GM19238 (cell line): ENCODE measurements around the gene GLIS1.

Experiments used
- DNase-seq: peaks from one replicate; pipeline ENCODE4 v3.0.0; 2011; ENCODE audit warnings: low spot score; ENCODE audit not compliant: insufficient read length

The GLIS1 gene

DNA sequence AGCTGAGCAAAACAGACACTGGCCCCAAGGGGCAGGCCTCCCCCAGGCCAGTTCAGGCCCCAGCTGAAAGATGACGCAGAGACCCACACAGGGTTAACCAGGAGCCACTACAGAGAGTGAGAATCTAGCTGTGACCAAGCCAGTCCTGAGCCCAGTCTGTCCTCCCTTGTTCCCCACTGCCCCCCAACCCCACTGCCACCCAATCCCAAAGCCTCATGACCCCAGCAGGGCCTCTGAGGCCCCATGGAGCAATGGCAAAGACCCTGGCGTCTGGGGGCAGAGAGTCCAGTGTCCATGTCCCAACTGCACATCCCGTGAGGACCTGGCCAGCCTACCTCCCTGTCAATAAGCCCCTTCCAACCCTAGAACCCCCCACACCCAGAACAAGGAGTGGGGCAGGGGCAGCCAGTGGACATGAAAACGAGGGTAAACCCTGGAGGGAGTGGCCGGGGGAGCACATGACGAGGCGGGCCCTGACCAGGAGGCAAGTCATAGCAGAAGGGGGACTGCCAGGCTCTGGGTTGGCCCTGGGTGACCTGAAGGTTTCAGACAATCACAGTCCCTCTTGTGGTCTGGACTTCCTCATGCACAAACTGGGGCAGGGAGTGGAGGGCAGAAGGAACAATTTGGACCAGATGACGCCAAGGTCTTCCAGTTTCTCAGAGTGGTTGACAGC, 100.5 kb downstream of the GLIS1 start:
- no peak for DNase-seq

DNA sequence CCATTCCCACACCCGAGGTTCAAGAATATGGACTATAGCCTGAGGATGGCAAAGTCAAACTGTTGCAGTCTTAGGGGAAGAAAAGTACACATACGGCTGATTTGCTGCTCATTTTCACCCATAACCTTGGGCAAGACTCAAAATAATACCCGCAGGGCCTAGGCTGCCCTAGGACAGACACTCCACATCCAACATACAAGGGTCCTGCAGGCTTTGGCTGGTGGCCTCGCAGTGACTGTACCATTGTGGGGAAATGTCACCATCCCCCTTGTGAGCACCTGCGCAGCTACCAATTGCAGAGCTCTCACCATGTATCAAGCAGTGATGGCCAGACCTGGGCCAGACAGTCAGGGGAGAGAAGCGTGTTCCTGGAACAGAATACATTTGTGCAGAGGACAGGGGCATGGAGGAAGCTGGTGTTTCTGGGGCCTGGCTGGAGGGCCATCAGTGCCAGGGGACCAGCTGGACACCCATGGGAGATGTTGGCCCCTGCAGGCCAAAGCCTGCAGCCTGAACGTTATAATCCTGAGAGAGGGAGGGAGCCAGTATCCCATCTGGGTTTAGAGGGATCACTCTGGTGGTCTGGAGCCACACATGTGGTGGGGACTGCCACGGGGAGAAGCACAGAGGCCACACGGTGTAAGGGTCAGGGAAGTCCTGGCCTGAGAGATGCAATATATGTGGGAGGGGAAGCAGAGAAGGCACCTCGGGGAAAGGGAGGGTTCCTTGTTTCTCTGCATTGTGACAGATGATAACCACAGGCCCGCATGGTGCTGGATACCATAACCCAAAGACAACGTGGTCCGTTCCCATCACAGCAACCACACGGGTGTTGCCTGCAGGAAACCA, 101.2 kb downstream of the GLIS1 start:
- no peak for DNase-seq

DNA sequence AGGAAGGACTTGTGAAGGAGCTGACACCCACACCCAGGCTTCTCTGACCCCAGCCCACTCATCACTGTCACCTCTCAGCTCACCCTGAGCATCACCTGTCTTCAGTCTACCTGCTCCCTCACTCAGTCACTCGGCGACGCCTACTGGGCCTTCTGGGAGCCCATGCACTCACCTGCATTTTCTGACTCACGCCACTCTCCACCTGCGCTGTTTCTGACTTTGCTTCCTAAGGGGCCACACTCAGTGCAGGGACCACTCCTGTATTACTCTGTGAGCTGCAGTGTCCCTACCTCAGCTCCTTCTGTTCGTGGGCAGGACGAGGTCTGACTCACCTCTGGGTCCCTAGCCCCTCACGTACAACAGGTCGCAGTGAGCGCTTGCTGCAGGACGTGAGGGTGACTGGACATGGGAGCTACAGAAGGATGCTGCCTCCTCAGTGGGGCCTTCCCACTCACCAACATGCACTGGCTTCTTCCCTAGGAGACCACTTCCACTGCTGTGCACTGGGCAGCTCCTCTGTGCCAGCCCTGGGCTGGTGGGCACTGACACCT, 102.3 kb downstream of the GLIS1 start:
- DNase-seq, result no peak

DNA sequence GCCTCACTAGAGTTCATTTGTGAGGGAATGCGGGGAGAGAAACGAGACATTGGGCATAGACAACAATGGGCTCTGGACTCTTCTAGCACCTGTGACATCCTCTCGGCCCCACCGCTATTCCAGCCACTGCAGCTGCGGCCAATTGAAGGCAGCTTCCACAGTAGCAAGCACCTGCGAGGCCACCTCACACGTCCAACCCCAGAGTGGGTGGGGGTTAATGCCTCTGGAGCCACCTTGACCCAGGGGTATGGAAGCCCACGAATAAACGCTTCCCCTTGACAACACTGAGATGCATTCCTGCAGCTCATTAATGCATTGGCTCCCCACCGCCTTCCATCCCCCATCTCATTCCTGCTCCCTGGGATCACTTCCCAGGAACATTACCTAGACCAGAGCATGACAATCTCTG, 104.4 kb downstream of the GLIS1 start:
- no peak for DNase-seq

DNA sequence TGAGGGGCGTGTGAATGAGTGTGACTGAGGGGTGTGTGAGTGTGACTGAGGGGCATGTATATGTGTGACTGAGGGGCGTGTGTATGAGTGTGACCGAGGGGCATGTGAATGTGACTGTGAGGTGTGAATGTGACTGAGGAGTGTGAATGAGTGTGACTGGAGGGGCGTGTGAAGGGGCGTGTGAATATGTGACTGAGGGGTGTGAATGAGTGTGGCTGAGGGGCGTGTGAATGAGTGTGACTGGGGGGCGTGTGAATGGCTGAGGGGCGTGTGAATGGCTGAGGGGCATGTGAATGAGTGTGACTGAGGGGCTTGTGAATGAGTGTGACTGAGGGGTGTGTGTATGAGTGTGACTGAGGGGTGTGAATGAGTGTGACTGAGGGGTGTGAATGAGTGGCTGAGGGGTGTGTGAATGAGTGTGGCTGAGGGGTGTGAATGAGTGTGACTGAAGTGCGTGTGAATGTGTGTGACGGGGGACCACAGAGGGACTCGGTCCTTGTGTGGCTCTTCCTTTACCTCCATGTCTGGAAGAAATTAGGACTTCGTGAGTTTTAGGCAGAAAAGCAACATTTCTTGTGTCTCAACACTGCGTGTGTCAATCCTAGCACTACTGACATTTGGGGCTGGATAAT, 105.8 kb downstream of the GLIS1 start:
- no peak for DNase-seq

DNA sequence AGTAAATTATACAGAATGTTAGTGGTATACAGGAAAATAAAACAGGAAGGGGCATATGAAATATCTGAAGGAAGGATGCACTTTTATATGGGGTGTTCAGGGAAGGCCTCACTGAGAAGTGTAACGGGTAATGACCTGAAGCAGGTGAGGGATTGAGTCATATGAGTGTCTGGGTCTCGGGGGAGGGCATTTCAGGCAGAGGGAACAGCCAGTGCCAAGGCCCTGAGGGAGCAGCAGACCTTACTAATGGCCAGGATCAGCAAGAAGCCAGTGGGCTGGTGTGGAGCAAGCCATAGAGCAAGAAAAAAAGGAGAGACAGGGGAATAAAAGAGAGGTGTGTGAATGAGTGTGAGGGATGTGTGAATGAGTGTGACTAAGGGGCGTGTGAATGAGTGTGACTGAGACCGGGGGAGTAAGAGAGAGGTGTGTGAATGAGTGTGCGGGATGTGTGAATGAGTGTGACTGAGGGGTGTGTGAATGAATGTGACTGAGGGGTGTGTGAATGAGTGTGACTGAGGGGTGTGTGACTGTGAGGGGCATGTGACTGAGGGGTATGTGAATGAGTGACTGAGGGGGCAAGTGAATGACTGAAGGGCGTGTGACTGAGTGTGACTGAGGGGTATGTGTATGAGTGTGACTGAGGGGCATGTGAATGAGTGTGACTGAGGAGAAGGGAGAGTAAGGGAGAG, 107.2 kb downstream of the GLIS1 start:
- no peak for DNase-seq

DNA sequence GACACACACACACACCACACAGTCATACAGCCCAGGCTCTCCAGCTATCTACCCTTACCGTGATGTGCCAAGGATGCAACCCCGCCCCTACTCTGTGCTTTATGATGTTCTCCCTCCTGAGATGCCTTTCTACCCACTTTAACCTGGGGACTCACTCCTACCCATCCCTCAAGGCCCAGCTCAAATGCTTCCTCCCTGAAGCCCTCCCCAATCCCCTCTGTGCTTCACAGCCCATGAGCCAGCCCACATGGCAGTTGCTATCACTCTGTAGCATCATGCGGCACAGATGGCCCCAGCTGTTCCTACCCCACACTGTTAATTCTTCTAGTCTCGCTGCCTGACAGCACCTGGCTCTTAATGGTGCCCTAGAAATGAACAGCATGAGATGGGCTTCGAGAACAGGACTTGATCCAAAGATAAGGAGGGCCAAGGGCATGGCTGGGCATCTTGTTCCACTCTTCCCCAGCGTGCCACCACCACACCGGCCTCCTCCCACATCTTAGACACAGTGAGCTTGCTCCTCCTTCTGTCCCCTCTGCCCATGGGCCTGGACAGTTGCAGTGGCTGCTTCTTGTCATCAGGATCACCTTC, 109.8 kb downstream of the GLIS1 start:
- DNase-seq, result no peak

DNA sequence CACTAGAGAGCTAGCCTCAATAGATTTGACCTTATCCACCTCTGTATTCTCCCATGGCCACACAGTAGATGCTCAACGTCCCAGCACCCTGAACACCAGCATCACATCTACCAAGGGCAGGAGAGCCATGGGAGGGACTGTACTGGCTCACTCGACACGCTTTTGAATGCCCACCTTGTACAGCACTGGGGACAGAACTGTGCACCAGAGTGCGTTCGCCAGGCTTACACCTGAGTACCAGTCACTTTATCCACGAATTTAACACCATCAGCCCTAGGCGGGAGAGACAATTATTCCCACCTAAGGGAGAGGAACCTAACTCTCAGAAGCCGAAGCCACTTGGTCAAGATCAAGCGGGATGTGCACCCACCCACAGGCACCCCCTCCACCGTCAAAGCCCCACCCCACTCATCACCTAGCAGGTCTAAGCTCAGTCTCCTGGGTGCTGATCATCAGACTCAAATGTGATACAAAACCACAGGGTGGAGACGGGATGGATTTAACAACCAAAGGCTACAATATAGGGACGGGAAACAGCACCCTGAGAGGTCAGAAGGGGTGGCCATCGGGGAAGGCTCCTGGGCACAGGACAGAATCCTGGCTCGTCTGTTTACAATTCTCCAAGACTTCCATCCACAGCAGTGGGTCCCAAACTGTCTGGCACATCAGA, 110.5 kb downstream of the GLIS1 start:
- no peak for DNase-seq

DNA sequence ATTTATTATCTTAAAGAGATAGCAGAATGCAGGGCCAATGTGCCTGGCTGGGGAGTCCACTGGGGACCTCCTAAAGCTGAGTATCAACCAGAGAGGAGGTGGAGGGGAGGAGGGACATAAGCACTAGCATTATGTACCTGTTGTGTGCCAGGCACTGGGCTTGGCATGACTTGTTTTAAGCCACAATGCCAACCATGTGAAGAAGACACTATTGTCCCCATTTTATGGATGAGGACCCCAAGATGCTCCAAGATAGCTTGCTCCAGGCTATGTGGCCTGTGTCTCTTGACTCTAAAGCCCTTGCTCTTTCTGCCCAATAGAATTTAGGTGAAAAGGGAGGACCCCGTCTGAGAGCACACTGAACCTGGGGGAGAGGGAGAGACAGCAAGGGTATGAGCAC, 111.3 kb downstream of the GLIS1 start:
- DNase-seq, result no peak

DNA sequence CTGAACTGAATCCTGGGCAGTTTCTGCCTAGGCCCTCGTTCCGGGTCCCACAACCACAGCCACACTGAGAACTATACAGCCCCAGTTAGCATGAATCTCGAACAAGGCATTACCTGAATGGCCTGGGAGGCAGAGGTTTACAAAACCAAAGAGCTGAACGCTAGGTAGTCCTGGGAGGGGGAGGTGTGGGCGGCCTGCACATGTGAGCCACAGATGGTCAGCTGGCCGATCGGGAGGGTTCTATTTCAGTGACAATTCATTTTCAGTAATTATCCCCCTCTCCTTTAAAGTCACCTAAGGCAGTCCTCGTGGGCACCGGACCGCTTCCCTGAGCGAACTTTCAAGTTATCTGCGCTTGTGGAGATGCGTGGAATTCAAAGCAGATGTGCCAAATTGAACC, 111.9 kb downstream of the GLIS1 start:
- no peak for DNase-seq

DNA sequence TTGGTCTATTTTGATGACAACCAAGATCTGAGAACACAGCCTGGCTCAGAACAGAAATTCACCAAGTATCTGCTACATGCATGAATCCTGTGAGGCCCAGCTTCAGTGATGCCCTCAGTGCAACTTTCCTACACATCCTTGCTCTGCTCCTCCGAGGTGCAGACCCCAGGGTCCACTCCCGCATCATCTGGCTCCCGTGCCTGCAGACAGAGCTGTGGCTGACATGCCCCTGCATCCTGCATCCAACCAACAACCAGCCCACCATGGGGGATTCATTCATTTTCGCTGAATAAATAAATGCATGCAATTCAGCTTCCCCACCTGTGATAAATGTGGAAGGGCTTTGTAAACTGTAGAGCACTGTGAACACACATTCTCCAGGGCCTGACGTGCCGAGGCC, 112.3 kb downstream of the GLIS1 start:
- DNase-seq, result no peak

DNA sequence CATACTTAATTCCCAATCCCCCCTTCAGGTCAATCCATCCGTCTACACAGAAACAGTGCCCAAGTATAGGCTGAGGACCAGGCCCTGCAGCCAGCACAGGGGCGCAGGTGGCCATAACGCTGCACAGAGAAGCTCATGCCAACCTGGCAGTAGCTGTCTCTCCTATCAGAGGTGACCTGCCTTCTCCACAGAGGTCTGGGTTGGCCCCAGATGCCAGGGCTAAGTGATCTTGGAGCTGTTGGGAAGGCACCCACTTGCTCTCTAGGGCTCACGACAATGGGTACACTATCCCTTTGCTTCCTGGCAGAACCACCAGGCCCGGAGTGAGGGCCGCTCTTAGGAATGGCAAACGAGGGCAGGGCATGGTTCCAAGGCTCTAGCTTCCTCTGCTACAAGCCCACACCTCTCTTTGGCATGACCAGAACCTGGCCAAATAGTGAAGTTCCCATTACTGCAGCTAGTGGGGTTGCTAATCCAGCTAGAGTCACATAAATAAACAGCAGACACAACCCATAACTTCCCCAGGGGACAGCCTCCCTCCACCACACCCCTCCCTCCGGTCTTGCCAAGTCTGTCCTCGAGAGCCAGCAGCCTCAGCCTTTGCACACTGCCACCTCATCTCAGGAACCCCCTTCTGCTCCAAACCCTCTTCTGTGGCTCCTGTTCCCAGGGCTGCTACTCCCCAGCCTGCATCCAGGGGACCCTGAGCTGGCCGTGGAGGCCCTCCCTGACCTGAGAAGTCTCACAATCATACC, 113.0 kb downstream of the GLIS1 start:
- DNase-seq, result no peak

DNA sequence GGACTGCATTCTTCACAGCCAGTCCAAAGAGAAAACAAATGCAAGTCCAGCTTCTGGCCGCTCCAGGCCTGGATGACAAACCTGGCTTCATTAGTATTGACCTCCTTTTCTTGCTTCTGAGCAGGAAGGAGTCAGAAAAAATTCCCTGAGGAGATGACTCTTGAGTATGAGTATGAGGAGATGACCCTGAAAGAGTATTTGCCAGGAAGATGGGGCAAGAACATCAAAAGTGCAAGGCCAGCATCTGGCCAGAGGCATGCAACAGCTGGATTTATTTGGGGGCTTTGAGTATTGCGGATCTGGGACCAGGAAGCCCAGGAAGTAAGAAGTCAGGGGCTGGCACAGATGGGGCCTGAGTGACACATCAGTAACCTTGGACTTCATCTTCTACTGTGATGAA, 113.9 kb downstream of the GLIS1 start:
- DNase-seq, result no peak

DNA sequence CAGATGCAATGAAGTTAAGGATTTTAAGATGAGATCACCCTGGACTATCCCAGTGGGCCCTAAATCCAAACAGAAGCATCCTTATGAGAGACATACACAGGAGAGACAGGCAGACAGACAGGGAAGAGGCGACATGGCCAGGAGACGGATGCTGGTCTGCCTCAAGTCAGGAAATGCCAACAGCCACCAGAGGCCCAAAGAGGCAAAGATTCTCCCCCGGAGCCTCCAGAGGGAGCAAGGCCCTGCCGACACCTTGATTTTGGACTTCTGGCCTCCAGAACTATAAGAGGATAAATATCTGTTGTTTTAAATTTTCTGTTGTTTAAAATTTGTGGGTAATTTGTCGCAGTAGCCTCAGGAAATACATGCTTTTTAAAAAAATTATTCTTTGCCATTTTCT, 116.4 kb downstream of the GLIS1 start:
- no peak for DNase-seq

DNA sequence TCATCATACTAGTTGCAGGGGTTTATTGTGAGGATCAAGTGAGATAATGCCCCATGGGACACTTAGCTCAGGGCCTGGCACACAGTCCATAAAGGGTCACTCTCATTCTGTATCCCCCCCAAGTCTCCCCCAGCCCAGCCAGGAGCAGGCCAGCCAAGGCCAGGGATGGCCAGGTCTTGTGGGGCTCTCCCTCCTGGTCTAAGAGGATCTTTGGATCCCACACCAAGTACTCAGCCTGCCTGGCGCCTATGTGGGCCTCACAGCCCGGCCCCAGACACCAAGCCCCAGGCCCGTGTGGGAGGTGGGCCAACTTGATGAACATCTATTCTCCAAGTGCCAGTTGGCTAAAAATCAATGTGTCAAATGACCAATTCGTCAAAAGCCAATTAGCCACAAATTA, 117.8 kb downstream of the GLIS1 start:
- no peak for DNase-seq

DNA sequence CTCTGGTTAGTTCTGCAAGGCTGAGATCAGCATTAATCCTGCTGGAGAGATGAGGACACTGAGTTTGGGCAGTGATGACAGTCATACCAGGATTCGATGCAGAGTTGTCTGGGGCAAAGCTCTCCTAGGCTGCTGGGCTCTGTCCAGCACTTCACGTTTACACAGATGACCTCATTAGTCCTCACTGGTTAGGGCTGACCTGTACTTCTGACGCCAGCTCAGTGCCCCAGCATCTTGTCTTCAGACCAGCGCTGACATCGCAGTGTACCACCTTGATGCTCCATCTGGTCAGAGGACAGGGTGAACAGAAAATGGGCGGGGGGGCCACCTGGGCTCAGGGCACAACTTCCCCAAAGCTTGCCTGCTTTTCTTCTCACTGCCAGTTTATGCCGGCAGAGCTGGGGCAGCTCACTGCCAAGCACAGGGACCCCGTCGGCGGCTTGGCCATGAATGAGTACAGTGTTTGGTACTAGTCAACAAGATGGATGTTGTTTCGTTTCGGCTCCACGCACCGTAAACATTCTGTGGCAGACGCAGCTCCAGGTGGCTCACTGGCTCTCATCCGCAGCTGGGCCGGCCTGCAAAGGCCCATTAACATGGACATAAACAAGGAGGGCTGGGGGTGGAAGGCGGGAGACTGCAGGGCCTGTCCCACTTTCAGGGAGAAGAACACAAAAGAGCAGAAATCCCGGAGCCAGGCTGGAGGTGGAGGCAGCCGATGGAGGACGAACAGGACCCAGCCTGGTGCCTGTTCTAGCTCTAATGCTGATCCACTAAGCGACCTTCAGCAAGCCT, 118.7 kb downstream of the GLIS1 start:
- no peak for DNase-seq

DNA sequence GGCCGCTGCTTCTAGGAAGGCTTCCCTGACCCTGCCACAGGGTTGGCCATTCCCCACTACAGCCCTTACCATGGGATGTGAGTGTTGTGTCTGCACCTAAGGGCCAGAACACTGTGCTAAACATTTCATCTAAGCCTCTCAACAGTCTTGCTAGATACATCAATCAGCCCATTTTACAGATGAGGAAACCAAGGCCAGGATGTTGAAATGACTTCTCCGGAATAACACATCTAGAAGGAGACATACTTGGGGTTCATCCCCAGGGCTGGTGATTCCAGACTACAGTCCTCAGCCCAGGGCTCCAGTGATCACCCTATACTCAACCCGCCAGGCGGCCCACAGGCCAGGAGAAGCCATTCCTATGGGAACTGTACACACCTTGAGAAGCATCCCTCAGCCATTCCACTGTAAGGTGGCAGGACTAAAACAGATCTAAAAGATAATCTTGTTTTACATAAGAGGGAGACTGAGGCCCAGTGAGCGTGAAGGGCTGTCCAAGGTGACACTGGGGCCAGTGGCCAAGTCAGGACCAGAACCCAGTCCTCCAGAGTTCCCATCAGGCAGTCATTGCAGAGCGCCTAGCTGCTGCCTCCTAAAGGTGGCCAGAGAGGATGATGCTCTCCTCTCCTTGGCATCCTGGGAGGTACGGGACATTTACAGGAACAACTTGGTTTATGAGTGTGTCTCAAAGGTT, 119.5 kb downstream of the GLIS1 start:
- no peak for DNase-seq

DNA sequence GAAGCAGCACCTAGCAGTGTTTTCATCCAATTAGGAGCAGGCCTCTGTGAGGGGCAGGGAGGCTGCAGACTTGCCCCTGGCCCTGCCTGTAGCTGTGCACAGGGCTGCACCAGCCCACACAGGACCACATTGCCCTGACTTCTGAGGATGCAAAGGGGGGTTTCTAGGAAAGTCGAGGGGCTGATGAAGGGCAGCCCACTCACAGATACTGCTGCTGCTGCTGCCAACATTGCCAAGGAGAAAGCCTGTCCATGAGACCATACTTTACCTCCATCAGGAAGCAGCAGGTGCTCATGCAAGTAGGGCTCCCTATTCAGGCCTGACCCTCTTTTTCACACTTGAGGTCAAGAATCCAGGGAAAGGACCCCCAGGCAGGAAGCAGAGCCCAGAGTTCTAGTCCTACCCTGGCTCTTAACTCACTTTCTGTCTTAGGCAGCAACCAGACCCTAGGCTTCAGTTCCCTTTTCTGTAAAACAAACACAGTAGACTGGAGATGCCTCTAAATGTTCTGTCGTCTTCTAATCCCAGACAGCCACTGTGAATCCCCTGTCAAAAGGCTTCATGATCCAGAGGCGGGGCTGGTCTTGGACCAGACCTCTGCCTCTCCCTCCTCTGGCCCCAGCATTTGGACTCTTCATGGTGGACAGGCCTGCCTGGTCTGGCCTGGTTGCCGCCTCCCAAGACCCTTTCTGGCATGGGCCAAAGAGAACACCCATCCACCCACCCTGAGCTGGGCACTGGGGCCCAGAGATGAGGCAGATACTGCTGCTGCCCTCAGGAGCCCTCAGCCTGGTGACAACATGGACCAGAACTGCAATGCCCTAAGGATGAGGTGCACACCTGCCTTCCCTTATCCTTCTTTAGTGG, 120.2 kb downstream of the GLIS1 start:
- no peak for DNase-seq
